HEK293 (cell line): Measurements from ENCODE around the gene NDOR1.
A peak's percentile ranks its signal among the peaks of the same experiment; 100 is the strongest.

ENCODE experiments used
- CTCF ChIA-PET: fragments of 350-600 bp; formaldehyde crosslinking; extraction: SDS; loops from one replicate; lab custom pipeline; 2021; ENCODE audit warnings: antibody characterized with exemption; lab: Yijun Ruan, JAX
- POLR2A ChIA-PET: fragments of 300-600 bp; formaldehyde crosslinking; extraction: SDS; loops from one replicate; lab custom pipeline; 2020; ENCODE audit warnings: antibody characterized with exemption, inconsistent platforms; lab: Yijun Ruan, JAX
- H3K27ac ChIP-seq: fragments of 200-500 bp; sonication (Bioruptor generic); 2 replicates; pipeline ENCODE4 v1.5.1; 2014; ENCODE audit warnings: low read depth, low read length, control low read depth, inconsistent platforms; ENCODE audit errors: extremely low read depth
- H3K36me3 ChIP-seq, 2 experiments: fragments of 200-500 bp in 1 of 2; sonication (Bioruptor generic) in 1 of 2; 1 replicate in 1 of 2; 2 replicates in 1 of 2; pipeline ENCODE4 v1.5.1; 2014 to 2017; ENCODE audit warnings: inconsistent platforms in 2 of 2, low read length in 2 of 2; ENCODE audit not compliant: control insufficient read depth in 2 of 2, insufficient read depth in 1 of 2
- H3K4me1 ChIP-seq: fragments of 200-500 bp; sonication (Bioruptor generic); 2 replicates; pipeline ENCODE4 v1.5.1; 2014; ENCODE audit warnings: mild to moderate bottlenecking, low read length, inconsistent platforms; ENCODE audit not compliant: control insufficient read depth, insufficient read depth
- H3K4me3 ChIP-seq: 2 replicates; pipeline ENCODE4 v1.5.1; 2011; ENCODE audit warnings: low read depth, mild to moderate bottlenecking, control low read depth, low read length, moderate library complexity
- H3K9me3 ChIP-seq: fragments of 200-500 bp; sonication (Bioruptor generic); 2 replicates; pipeline ENCODE4 v1.5.1; 2014; ENCODE audit warnings: low read depth, low read length, inconsistent platforms; ENCODE audit not compliant: control insufficient read depth, insufficient read depth
- ATF2 ChIP-seq: fragments of 450-650 bp; formaldehyde crosslinking; IDR thresholded peaks from 2 replicates; pipeline ENCODE4 v1.5.1; 2016; ENCODE audit warnings: missing biosample characterization, missing genetic modification characterization, low read depth
- CTCF ChIP-seq: fragments of 450-650 bp; formaldehyde crosslinking; IDR thresholded peaks from 2 replicates; pipeline ENCODE4 v1.5.1; 2016; ENCODE audit warnings: missing biosample characterization, missing genetic modification characterization
- MYNN ChIP-seq: fragments of 450-650 bp; formaldehyde crosslinking; IDR thresholded peaks from 2 replicates; pipeline ENCODE4 v1.5.1; 2016; ENCODE audit warnings: missing biosample characterization, missing genetic modification characterization, borderline replicate concordance
- REST ChIP-seq: fragments of 450-650 bp; formaldehyde crosslinking; IDR thresholded peaks from 2 replicates; pipeline ENCODE4 v1.5.1; 2016; ENCODE audit warnings: missing biosample characterization, missing genetic modification characterization
- SETDB1 ChIP-seq: IDR thresholded peaks from one replicate; pipeline ENCODE4 v1.6.1; 2017; ENCODE audit warnings: mild to moderate bottlenecking, low read length, moderate library complexity, mixed read lengths; ENCODE audit not compliant: insufficient read length
- SP2 ChIP-seq: fragments of 450-650 bp; formaldehyde crosslinking; IDR thresholded peaks from 2 replicates; pipeline ENCODE4 v1.5.1; 2016; ENCODE audit warnings: missing biosample characterization, missing genetic modification characterization
- TSHZ1 ChIP-seq: fragments of 450-650 bp; formaldehyde crosslinking; IDR thresholded peaks from 2 replicates; pipeline ENCODE4 v1.5.1; 2016; ENCODE audit warnings: missing biosample characterization, missing genetic modification characterization, borderline replicate concordance
- ZBTB49 ChIP-seq: fragments of 450-650 bp; formaldehyde crosslinking; IDR thresholded peaks from 2 replicates; pipeline ENCODE4 v1.5.1; 2016; ENCODE audit warnings: missing biosample characterization, missing genetic modification characterization, low read depth
- ZNF138 ChIP-seq: fragments of 450-650 bp; formaldehyde crosslinking; IDR thresholded peaks from 2 replicates; pipeline ENCODE4 v1.5.1; 2016; ENCODE audit warnings: missing biosample characterization, missing genetic modification characterization, borderline replicate concordance
- ZNF157 ChIP-seq: fragments of 450-650 bp; formaldehyde crosslinking; IDR thresholded peaks from 2 replicates; pipeline ENCODE4 v1.5.1; 2016; ENCODE audit warnings: missing biosample characterization, missing genetic modification characterization
- ZNF18 ChIP-seq: fragments of 450-650 bp; formaldehyde crosslinking; IDR thresholded peaks from 2 replicates; pipeline ENCODE4 v1.5.1; 2016; ENCODE audit warnings: missing biosample characterization, missing genetic modification characterization
- ZNF391 ChIP-seq: fragments of 450-650 bp; formaldehyde crosslinking; IDR thresholded peaks from 2 replicates; pipeline ENCODE4 v1.5.1; 2016; ENCODE audit warnings: low read depth, missing biosample characterization, missing genetic modification characterization, borderline replicate concordance
- ZNF692 ChIP-seq: fragments of 450-650 bp; formaldehyde crosslinking; IDR thresholded peaks from 2 replicates; pipeline ENCODE4 v1.5.1; 2016; ENCODE audit warnings: missing biosample characterization, missing genetic modification characterization
- ZSCAN4 ChIP-seq: fragments of 450-650 bp; formaldehyde crosslinking; IDR thresholded peaks from 2 replicates; pipeline ENCODE4 v1.5.1; 2017; ENCODE audit warnings: missing biosample characterization, missing genetic modification characterization

Gene NDOR1

GRCh38 chr9:137198902-137199283, 6.6 kb upstream of the NDOR1 start (continued):
- TF ChIP-seq CTCF (no peak), ZNF18 (tag by site-specific recombination) (no peak), ZBTB49 (tag by site-specific recombination) (no peak), ATF2 (tag by site-specific recombination) (no peak), SETDB1 (no peak), ZNF391 (no peak), TSHZ1 (no peak), MYNN (tag by site-specific recombination) (no peak), ZNF692 (no peak), ZSCAN4 (no peak)

- H3K27ac ChIP-seq: no peak overlapping the region
- ChIA-PET POLR2A (interaction anchor here (0.5 to 3.4 kb wide), 6 partner anchors 11 to 70 kb away, joined by 3 to 34 read pairs (median 6); partner anchors contain the start of genes ANAPC2, SSNA1 and TUBB4B), CTCF (interaction anchor here (1.2 to 3.3 kb wide), 3 partner anchors 11 to 37 kb away, joined by 3 to 22 read pairs (median 5); partner anchors contain the start of genes ANAPC2 and SSNA1)
- peaks cover 7% of the 10 kb centered on the region for H3K4me1 ChIP-seq
- H3K36me3 ChIP-seq: peaks cover 0 to 3% of the 10 kb centered on the region in 2 experiments; a peak in 1 of 3 replicates
- peak overlapping the region; percentile 34 for H3K4me3 ChIP-seq
- no peaks in the 10 kb centered on the region for H3K9me3 ChIP-seq
- peak; percentile 69 for TF ChIP-seq SP2 (tag by site-specific recombination)
- TF ChIP-seq CTCF: peak; percentile 20; the same call in 1 of the 2 replicates
- TF ChIP-seq ZNF138 (tag by site-specific recombination): no peak
- TF ChIP-seq REST (tag by site-specific recombination): 0 out of 2 replicates have a peak, but pooled peaks have one; percentile 28
- no peak for TF ChIP-seq ZNF157 (tag by site-specific recombination)
Measured at GRCh38 chr9:137199411-137200121, 5.9 kb upstream of the NDOR1 start.
